GM19463 (cell line): Measurements from ENCODE around the gene BANP.
"Not testable (repeated sequence)": the region's sequence is repeated elsewhere in the genome, so short reads cannot be mapped to it uniquely, and the experiment has no call there.

ENCODE experiments used
- ATAC-seq: cut with Tn5 transposase; IDR thresholded peaks from one replicate; pipeline ENCODE4 v1.9.1; 2021; ENCODE audit warnings: mild to moderate bottlenecking, moderate library complexity; ENCODE audit not compliant: unreplicated experiment

Gene BANP

DNA sequence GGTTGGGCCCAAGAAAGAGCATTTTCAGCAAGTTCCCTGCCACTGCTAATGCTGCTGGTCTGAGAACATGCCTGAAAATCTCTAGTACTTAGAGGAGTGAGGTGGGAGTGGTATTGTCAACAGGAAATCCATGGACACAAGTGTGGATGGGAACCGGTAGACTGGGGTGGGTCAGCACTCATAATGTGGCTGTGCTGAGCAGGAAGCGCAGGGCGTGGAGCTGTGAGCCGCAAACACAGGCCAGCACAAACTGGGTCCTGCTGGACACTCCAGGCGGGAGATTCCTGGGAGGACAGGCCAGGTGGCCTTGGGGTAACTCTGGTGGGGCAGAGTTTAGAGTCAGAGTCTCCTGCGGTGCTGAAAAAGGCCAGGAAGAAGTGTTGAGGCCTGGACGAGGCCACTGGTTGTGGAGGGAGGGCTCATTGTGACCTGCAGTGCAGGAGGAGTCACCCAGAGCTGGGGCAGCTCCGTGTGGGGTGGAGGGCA lies 62.6 kb downstream of the BANP start:
- ATAC-seq = no peak

DNA sequence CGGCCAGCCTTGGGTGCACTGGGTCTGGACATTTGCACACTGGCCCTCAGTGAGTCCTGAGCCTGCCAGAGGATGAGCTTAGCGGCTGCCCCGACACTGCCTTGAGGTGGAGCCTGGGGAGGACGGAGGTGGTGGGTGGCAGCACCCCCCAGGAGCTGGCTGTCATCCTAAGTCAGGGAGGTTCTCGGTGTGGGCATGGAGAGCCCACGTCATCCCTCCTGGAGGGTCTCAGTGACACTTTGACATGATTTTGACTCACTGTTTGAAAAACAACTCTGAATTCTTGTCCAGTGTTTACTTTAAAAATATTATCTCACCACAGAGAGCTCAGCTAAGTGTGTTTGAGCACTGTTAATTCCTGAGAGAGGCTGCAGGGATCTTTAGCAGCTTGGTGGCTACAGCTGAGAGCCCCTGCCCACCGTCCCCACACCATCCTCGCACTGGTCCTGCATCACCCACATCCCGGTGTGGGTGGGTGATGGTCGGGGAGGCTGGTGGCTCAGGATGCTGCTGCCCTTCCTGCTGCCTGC lies 63.1 kb downstream of the BANP start:
- no peak for ATAC-seq

DNA sequence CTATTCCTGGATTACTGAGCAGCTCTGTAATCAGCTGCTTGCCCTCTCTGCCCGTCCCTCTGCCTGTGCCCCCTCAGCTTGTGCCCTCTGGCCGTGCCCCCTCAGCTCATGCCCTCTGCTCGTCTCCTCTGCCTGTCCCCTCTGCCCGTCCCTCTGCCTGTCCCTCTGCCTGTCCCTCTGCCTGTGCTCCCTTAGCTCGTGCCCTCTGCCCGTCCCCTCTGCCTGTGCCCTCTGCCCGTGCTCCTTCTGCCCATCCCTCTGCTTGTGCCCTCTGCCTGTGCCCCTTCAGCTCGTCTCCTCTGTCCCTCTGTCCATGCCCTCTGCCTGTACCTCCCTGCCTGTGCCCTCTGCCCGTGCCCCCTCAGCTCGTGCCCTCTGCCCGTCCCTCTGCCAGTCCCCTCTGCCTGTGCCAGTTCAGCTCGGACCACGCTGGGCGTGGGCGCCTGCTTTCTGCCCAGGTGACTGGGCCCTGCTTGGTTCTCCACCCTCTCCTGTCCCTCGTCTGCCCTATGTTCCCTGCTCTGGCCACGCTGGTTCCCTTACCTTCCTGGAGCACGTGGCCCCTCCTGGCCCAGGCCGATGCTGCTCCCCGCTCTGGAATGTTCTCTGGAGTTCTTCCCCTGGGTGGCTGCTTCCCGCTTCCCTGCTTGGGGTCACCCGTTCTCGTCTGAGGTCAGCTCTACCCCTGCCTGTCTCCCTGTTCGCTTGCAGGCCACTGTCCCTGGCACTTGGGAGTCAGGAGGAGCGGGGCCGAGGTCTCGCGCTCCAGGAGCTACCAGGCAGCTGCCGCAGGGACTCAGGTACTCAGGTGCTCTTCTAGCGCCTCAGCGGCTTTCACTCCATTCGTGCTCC lies 63.9 kb downstream of the BANP start:
- ATAC-seq = no peak

DNA sequence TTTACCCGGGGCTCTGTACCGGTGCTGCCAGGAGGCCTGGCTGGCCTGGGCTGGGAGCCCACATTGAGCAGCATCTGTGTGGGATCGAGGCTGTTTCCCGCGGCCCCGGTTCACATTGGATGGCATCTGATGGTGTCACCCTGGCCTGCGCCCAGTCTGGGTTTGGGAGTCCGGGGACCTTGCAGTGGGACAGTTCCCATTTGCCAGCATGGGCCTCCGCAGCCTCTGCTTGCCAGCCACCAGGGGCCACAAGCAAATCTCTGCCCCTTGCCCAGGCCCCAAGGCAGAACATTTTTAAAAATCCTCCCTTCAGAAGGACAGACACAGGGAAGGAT lies 64.5 kb downstream of the BANP start:
- no peak for ATAC-seq

DNA sequence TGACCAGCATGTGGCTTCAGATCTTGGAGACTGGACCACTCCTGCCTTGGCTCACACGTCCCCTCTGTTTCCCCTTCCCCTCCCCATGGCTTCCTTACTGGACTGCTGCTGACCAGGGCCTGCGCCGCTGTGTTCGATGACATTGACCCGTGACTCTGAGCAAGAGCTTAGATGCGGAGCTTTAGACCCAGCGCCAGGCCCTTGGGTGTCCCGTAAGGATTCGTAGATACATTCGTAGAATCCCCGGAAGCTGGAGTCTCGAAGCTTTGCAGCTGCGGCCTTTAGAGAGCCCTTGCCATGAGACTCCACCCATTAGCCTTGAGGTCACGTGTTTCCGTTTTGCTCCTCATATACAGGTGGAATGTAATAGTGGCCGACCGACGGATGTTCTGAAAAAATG lies 65.2 kb downstream of the BANP start:
- not testable (repeated sequence) for ATAC-seq

DNA sequence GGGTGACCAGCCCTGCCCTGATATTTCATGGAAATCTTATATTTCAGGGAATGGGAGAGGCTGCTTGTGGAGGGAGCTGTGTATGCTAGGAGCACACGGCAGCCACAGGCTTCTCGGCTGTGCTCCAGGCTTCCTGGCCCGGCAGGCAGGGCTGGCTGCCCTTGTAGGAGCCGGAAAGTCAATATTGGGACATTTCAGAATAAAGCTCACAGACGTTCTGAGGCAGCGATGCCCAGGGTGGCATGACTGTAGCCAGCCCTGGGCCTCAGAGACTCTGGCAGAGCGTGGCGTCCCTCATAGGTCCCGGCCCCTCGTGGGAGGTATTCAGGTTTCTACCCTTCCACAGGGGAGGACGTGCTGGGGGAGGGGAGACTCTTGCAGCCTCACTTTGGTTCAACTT lies 65.7 kb downstream of the BANP start:
- no peak for ATAC-seq

DNA sequence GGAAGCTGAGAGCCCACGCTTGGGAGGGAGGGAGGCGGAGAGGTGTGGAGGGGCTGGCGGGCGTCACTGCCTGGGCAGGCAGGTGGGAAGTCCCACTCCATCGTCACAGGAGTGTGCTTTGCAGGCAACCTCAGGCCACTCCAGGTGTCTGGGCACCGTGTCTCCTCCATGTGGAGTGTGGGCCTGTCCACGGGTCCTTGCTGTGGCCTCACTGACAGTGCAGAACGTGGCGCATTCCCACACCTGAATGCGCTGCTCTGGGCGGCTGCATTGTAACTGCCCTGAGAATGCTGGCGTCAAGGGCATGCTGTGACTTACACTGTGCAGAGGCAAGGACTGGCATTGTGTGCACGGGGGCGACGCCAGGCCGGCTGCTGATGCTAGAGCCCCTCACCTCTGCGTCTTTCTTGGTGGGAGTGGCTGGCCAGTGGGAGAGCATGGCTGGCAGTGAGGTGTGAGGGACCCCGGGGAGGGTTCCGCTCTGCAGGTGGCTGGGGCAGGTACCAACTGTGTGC lies 66.4 kb downstream of the BANP start:
- ATAC-seq = no peak

DNA sequence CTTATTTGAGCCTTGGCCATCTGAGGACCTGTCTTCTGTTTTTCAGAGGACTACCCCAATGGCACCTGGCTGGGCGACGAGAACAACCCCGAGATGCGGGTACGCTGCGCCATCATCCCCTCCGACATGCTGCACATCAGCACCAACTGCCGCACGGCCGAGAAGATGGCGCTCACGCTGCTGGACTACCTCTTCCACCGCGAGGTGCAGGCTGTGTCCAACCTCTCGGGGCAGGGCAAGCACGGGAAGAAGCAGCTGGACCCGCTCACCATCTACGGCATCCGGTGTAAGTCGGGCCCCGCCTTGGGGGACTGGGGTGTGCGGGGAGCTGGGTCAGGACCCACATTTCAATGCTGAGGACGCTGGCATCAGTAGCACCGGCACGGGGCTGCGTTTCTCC lies 67.1 kb downstream of the BANP start:
- not testable (repeated sequence) for ATAC-seq

DNA sequence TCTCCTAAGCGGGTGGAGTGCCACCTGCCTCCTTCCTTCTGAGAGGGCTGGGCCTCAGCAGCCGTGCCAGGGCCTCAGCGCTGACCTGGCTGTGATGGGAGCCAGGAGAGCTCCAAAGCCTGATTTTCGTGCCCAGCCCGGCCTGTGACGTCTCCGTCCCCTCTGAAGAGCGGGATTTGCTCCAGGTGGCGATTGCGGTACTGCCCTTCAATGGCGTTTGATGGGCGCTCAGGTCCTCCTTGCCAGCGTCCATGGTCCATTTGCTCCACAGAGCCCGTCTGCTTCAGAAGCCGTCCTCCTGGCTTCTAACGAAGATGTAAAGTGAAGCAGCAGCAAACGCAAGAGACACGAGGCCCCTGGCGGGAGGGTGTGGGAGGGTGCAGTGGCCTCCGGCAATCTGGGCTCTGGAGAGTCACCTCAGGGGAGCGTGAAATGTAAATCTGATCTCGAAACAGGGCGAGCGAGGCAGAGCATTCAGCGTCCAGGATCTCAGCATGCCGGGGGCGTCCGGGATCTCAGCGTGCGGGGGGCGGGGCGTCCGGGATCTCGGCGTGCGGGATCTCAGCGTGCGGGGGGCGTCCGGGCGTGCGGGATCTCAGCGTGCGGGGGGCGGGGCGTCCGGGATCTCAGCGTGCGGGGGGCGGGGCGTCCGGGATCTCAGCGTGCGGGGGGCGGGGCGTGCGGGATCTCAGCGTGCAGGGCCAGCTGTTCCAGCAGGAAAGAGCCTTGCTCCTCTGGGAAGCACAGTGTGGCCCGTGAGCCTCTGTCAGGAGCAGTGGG lies 68.0 kb downstream of the BANP start:
- ATAC-seq = not testable (repeated sequence)

DNA sequence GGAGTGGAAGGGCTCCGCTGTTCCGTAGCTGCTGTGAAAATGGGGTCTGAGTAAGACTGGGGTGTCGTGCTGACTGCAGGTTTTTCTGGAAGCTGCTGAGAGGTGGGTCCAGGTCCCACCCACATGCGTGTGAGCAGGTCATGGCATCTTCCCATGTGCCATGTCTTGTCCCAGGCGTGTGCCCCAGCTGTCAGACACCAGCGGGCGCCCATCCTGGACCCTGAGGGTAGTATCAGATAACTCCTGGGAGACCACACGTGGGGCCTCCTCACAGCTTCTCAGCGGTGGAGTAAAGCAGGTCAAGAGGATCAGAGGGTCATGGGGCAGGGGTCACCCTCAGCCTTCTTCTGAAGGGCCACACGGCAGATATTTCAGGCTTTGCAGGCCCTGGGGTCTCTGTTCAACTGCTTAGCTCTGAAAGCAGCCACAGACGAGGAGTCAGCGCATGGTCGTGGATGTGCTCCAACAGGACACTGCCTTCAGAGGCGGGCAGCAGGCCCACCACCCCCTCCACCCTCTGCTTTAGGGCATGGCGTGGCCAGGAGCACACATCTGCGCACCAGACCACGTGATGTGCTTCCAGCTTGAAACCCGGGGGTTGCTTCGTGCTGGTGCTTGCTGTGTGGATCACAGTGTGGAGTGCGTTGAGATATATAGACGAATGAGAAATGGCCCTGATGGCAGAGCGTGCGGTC lies 68.7 kb downstream of the BANP start:
- ATAC-seq = no peak

DNA sequence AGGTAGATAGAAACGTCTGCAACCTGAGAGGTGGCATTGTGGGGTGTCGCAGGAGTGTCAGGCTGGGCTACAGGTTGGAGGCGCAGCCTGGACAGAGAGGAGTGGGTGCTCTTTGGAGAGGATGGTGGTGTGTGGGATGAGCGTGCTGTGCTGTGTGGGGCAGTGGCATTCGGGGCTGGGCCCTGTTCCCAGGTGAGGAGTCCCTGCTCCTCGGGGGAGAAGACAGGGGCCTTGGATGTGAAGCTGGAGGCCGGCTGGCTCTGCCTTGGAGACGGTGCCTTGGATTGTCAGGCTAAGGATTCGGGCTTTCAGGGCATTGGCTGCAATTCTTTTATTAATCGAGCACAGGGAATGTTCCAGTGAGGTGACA lies 69.3 kb downstream of the BANP start:
- ATAC-seq = no peak

DNA sequence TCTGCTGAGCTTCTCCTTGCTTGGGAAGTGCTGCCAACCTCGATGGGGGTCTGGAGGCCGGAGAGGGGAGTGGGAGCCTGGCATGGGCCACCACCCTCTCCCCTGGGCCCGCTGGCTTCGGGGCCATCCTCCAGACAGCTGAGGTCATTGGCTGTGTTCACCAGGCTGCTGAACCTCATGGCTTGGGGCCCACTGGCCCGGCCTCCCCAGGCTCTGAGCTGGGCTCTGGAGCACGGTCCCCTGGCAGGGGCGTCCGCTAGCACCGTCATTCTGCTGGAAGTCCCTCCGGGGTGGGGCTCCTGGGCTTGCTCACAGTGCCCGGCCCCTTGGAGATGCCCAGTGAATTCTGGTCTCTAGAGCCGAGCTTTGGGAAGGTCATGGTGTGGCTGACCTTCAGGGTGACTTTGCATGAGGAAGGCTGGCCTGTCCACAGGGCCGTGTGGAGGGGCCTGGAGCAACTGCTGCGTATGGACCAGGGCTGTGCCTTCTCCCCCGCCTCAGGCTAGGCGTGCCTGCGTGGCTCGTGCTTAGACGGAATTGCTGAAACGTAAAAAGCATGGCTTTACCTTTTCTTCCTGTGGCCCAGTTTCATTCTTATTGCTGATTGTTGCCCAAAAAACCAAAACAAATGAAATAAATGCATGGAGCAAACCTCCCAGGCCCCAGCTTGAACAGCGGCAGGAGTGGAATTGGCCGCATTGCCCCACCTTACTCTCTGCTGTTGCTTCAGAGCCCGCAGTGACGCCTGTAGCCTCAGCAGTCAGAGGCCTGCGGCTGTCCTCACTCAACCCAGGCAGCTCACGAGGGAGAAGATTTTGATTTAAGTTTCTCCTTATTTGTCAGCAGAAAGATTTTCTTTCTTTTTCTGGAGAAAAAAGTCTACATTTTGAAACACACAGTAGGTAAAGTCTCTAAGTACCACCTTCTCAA lies 70.1 kb downstream of the BANP start:
- ATAC-seq = not testable (repeated sequence)

DNA sequence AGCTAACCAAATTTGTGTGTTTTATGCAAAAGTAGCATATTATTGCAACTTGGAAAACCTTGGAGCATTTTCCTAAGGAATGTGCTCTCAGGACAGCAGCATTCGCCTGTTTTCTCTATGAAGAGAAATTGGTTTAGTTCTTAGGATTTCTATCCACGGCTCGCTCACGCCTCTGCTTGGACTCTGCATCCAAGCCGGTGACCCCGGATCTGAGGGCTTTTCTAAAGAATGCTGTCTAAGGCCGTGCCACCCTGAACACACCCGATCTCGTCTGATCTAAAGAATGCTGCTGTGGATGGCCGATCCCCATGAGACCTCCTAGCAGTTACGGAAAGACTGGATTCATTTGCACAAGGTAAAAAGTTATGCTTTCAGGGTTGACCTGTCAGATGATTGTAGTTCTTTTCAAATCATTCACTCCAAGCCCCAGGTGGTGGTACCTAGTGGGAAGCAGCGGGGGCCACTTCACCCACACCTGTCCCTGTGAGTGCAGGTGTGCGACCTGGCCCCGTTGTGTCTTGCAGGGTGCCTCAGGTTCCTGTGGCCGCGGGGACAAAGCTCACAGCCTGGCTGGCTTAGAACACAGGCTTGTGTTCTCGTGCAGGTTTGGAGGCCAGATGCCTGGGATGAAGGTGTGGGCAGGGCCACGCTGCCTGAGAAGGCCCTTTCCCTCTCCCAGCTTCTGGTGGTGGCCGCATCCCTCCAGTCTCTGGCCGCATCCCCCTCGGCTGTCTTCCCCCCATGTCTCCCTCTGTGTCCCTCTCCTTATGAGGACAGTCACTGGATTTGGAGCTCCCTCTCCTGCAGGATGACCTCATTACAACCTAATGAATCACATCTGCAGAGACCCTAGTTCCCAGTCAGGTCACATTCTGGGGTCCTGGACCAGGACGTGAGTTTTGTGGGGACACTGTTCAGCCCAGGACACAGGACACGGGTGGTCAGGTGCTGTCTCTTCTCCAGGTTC lies 71.1 kb downstream of the BANP start:
- no peak for ATAC-seq

DNA sequence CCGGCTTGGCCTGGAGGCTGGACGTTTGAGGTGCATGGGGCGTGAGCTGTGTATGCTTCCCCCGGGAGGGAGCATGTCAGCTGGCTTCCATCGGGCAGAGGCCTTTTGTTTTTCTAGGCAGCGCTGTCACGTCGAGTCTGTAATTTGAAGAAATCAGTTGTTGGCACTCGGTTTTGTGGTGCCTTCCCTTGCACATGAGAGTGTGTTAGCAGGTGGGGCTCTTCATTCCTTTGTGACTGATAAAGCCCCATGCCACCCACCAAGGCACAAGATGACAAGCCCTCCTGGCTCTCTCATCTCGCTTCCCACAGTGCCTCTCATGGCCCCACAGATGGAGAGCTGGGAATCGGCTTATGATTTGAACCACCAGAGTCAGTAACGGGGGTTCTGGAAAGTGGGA lies 72.1 kb downstream of the BANP start:
- no peak for ATAC-seq

DNA sequence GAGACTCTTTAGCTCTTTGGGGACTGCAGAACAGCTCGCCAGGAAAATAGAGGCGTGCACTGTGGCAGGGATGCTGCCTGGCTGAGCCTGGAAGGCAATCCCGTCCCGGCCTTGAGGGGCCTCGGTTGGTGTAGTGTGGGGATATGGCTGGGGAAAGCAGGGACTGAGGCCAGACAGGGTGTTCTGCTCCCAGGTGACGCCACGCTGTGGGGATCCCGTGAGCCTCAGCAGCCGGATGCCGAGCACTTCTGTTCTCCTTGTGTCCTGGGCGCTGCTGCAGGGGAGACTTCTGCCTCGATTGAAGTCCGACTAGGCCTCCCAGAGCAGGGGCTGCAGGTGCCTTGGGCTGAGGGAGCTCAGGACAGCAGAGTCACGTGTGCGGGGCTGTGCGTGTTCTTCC lies 72.6 kb downstream of the BANP start:
- no peak for ATAC-seq

DNA sequence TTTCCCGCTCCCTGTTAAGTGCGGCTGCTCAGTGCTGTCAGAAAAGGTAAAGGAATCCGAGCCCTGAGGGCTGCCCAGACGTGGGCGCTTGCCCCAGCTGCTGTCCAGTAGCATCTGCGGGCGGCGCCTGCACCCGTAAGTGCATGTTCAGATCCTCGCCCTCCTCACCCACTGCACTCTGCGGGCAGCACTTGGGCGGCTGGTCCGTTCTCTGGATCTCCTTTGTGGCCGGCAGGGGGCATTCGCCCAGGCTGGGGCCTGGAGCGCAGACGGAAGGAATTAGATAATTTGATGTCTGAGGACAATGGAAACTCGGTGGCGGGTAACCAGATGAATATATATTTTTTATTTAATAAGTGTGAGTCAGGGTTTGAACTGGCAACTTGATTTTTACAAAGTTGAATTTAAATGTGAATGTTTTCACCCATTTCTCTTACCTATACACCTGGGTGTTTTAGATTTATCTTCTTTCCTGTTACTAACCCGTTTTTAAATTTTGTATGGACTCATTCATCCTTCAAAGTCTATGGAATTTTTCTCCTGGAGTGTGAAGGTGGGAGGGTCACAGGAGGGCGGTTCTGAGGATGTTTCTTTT lies 73.4 kb downstream of the BANP start:
- ATAC-seq = not testable (repeated sequence)

DNA sequence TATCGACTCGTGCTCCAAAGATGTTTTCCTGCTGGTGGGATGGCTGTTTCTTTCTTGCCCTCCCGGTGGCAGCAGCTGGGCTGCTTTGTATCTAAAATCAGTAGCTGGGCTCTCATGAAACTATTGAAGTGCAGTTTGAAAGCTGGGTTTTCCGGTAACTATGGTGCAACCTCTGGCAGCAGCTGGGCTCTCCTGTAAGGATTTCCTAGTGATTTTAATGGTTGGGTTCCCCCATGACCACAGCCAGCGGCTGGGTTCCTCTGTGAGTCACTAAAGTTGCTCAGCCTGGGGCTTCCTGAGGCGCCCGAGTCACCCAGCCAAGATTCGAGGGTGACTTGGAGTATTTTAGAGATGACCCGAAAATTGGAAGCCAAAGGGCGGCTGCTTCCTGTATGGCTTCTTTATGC lies 73.9 kb downstream of the BANP start:
- ATAC-seq = not testable (repeated sequence)

DNA sequence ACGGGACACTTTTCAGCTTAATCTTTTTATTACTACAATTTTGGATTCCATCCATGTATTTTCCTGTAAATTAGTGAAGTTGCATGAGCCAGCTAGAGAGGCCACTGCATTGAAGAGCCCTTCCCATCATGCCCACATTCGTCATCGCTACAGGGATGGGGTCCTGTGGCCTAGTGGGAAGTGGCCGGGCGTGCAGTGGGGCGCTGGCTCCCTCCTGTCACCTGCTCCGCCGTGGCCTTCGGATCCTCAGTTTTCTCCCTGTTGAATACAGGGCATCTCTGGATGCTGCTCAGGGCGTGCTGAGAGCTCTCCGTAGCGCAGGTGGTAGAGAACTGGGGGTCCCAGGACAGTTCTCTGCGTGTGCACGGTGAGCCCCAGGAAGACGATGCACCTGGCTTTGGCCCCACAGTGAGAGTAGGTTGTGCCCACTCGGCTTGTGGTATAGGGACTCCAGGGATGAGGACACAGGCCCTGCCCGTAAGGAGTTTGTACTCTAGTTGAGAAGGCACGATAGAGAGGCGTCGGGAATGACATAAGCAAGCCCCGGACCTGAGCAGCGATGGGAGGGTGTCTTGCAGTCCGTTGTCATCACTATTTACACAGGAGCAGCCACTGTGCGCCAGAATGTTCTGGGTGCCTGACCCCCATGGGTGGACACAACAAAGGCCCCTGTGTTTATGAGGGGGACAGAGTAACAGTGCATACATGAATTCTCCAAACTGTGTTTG lies 74.8 kb downstream of the BANP start:
- ATAC-seq = not testable (repeated sequence)
